ENCODE data around the gene DGUOK.

DNA sequence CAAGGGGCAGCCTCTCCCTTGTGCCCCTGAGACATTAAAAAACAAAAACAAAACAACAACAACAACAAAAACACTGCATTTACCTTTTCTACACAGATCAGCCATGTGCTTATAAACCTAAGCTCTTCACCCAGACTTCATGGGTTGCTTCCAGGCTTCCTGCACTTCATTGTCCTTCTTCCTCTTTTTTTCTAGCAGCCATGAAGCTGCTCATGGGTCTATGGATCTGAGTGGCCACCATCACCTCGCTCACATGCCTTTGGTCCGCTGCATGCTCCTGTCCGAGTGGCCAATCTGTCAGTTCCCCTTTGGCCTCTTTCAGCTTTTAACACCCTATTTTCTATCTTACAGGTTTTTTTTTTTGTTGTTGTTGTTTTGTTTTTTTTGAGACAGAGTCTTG lies 49.1 kb downstream of the DGUOK start:
- TF ChIP-seq POLR2A (IDR thresholded peaks at IDR 0.05; ENCODE audit: low read depth, low read length) (no peak), POLR2AphosphoS5 (IDR thresholded peaks at IDR 0.05; ENCODE audit: low read depth, low read length) (no peak)

Data from GM12892 (cell line).